GM23338 (cell line): ENCODE results near the gene GTF2H4.

Experiments used
- EZH2 ChIP-seq: fragments of 200-600 bp; sonication (generic); IDR thresholded peaks from one replicate; pipeline ENCODE4 v1.8.0; 2017; ENCODE audit warnings: antibody characterized with exemption, mild to moderate bottlenecking, low read depth; ENCODE audit not compliant: unreplicated experiment
- POLR2AphosphoS5 ChIP-seq: IDR thresholded peaks from 2 replicates; pipeline ENCODE4 v1.6.1; 2016; ENCODE audit warnings: antibody characterized with exemption, low read depth
- TF ChIP-seq, protein P1 (sequence below): IDR thresholded peaks from one replicate; pipeline ENCODE4 v1.6.1; 2018; ENCODE audit warnings: antibody characterized with exemption; ENCODE audit not compliant: unreplicated experiment
- TF ChIP-seq, protein P2 (sequence below), 2 experiments: fragments of 200-600 bp in 1 of 2; sonication (generic) in 1 of 2; conservative IDR thresholded peaks; 2 replicates each; pipeline versions ENCODE4 v1.5.1 to v1.6.1; 2016 to 2017; ENCODE audit warnings: antibody characterized with exemption in 2 of 2, low read depth in 2 of 2, mild to moderate bottlenecking in 2 of 2, moderate library complexity in 1 of 2

DNA sequence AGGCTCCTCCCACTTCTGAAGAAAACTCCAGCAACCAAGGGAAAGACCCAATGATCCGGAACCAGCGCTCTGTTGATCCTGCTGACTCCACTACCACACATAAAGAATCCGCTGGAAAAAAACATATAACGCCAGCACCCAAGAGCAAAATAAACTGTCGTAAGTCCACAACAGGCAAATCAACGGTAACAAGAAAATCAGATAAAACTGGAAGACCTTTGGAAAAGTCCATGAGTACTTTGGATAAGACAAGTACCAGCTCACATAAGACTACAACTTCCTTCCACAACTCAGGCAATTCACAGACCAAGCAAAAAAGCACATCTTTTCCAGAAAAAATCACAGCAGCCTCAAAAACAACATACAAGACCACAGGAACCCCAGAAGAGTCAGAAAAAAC is 40.8 kb downstream of the GTF2H4 start:
- TF ChIP-seq, protein P1, sequence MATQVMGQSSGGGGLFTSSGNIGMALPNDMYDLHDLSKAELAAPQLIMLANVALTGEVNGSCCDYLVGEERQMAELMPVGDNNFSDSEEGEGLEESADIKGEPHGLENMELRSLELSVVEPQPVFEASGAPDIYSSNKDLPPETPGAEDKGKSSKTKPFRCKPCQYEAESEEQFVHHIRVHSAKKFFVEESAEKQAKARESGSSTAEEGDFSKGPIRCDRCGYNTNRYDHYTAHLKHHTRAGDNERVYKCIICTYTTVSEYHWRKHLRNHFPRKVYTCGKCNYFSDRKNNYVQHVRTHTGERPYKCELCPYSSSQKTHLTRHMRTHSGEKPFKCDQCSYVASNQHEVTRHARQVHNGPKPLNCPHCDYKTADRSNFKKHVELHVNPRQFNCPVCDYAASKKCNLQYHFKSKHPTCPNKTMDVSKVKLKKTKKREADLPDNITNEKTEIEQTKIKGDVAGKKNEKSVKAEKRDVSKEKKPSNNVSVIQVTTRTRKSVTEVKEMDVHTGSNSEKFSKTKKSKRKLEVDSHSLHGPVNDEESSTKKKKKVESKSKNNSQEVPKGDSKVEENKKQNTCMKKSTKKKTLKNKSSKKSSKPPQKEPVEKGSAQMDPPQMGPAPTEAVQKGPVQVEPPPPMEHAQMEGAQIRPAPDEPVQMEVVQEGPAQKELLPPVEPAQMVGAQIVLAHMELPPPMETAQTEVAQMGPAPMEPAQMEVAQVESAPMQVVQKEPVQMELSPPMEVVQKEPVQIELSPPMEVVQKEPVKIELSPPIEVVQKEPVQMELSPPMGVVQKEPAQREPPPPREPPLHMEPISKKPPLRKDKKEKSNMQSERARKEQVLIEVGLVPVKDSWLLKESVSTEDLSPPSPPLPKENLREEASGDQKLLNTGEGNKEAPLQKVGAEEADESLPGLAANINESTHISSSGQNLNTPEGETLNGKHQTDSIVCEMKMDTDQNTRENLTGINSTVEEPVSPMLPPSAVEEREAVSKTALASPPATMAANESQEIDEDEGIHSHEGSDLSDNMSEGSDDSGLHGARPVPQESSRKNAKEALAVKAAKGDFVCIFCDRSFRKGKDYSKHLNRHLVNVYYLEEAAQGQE: no peak
- TF ChIP-seq, protein P2, sequence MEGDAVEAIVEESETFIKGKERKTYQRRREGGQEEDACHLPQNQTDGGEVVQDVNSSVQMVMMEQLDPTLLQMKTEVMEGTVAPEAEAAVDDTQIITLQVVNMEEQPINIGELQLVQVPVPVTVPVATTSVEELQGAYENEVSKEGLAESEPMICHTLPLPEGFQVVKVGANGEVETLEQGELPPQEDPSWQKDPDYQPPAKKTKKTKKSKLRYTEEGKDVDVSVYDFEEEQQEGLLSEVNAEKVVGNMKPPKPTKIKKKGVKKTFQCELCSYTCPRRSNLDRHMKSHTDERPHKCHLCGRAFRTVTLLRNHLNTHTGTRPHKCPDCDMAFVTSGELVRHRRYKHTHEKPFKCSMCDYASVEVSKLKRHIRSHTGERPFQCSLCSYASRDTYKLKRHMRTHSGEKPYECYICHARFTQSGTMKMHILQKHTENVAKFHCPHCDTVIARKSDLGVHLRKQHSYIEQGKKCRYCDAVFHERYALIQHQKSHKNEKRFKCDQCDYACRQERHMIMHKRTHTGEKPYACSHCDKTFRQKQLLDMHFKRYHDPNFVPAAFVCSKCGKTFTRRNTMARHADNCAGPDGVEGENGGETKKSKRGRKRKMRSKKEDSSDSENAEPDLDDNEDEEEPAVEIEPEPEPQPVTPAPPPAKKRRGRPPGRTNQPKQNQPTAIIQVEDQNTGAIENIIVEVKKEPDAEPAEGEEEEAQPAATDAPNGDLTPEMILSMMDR (conservative IDR thresholded peaks at IDR 0.05; ENCODE audit: low read depth in 2 of 2): no peak
- TF ChIP-seq EZH2 (no peak), POLR2AphosphoS5 (no peak)
